Upper lobe of right lung (tissue), 1 donor: Measurements from ENCODE around the gene YBEY. TPM values are rescaled to one million over a fixed set of nuclear protein-coding genes. Genes with fewer than 3 reads are reported as not detected.
"Not testable (repeated sequence)": the region's sequence is repeated elsewhere in the genome, so short reads cannot be mapped to it uniquely, and the experiment has no call there.

Experiments
- ATAC-seq: fragments of 200-7000 bp; cut with Tn5 transposase; one replicate; pipeline ENCODE4 v1.9.1; 2020; ENCODE audit warnings: mild to moderate bottlenecking, moderate library complexity
- DNase-seq: peaks from one replicate; pipeline ENCODE4 v3.0.0-alpha.2; 2020
- H3K27ac ChIP-seq: fragments of 200-600 bp; one replicate; pipeline ENCODE4 v1.8.0; 2022
- H3K27me3 ChIP-seq: fragments of 200-600 bp; one replicate; pipeline ENCODE4 v1.8.0; 2022; ENCODE audit warnings: mild to moderate bottlenecking
- H3K36me3 ChIP-seq: fragments of 200-600 bp; one replicate; pipeline ENCODE4 v1.8.0; 2022
- H3K4me1 ChIP-seq: fragments of 200-600 bp; one replicate; pipeline ENCODE4 v1.8.0; 2022
- H3K4me3 ChIP-seq: fragments of 200-600 bp; one replicate; pipeline ENCODE4 v1.8.0; 2022; ENCODE audit warnings: mild to moderate bottlenecking
- H3K9me3 ChIP-seq: fragments of 200-600 bp; one replicate; pipeline ENCODE4 v1.8.0; 2022
- CTCF ChIP-seq: fragments of 200-600 bp; IDR thresholded peaks from one replicate; pipeline ENCODE4 v1.8.0; 2022; ENCODE audit warnings: antibody characterized with exemption
- intact Hi-C: fragments of 100-400 bp; cut with DNase I; formaldehyde crosslinking; loops from one replicate; pipeline ENCODE4 v1.11.0; 2022
- long read RNA-seq: library from polyadenylated mRNA; unstranded; transcript quantifications from one replicate; pipeline ENCODE4 v2.0.0, GENCODE V29; 2021
- total RNA-seq: library from RNA; stranded (reverse); fragmentation: NEBNext Ultra II Directional; extraction: Animal tissue kit (Norgen Biotek cat#: 25700); gene quantifications from one replicate; pipeline ENCODE4 v1.2.1, GENCODE V29; 2021
- donor health status: DM: no; HTN: yes; CAD: no; lungs with severe emphysema.

YBEY gene
- 14.0 TPM for total RNA-seq
- long read RNA-seq, partial matches to known transcripts, result 2 of 7 reads
- long read RNA-seq, other reads (novel, unspliced or antisense), result 0 of 7 reads

- peak; percentile 96 for DNase-seq
- intact Hi-C loops, result no loop called here
- H3K9me3 ChIP-seq, result no peaks in the 10 kb centered on the region
- H3K36me3 ChIP-seq, result peaks cover 31% of the 10 kb centered on the region
- peak within 1 kb of the TSS; percentile 95 for H3K27ac ChIP-seq
- H3K4me3 ChIP-seq, result peak within 1 kb of the TSS; percentile 80
- no peaks in the 10 kb centered on the region for H3K27me3 ChIP-seq
- TF ChIP-seq CTCF, result peak; percentile 23
- H3K4me1 ChIP-seq, result peaks cover 53% of the 10 kb centered on the region
- peak; percentile 98 for ATAC-seq
Measured at GRCh38 chr21:46285761-46286647, at the start of gene YBEY. TSS of gene YBEY (plus strand) at chr21:46286342. CDS start at chr21:46286914, 572 bp downstream.

- intact Hi-C loops, result no loop called here
- no peak overlapping the region for H3K27ac ChIP-seq
- H3K36me3 ChIP-seq, result peaks cover 86% of the 10 kb centered on the region
- no peaks in the 10 kb centered on the region for H3K9me3 ChIP-seq
- ATAC-seq (no peak), DNase-seq (no peak)
- TF ChIP-seq CTCF, result no peak
- no peaks in the 10 kb centered on the region for H3K4me1 ChIP-seq
- H3K4me3 ChIP-seq, result no peak overlapping the region
- H3K27me3 ChIP-seq, result no peaks in the 10 kb centered on the region
Measured at GRCh38 chr21:46237474-46237873, 48.7 kb upstream of the YBEY start.

- Histone ChIP-seq H3K27ac (no peak overlapping the region), H3K4me1 (no peaks in the 10 kb centered on the region)
- TF ChIP-seq CTCF, result no peak
Measured at GRCh38 chr21:46239817-46240325, 46.3 kb upstream of the YBEY start.

GRCh38 chr21:46241577-46241976 lies 44.6 kb upstream of the YBEY start:
- DNase-seq, H3K9me3 ChIP-seq, ATAC-seq, H3K27me3 ChIP-seq, H3K4me3 ChIP-seq, H3K27ac ChIP-seq, H3K4me1 ChIP-seq, intact Hi-C loops: not testable (repeated sequence)
- peaks cover 96% of the 10 kb centered on the region for H3K36me3 ChIP-seq

More at GRCh38 chr21:46239817-46240325, 46.3 kb upstream of the YBEY start:
- H3K27me3 ChIP-seq, result no peaks in the 10 kb centered on the region
- no peak for ATAC-seq
- H3K4me3 ChIP-seq, result no peak overlapping the region
- no peak for DNase-seq
- intact Hi-C loops, result no loop called here
- H3K9me3 ChIP-seq, result no peaks in the 10 kb centered on the region
- peaks cover 96% of the 10 kb centered on the region for H3K36me3 ChIP-seq

GRCh38 chr21:46243325-46243724 lies 42.8 kb upstream of the YBEY start:
- intact Hi-C loops, result no loop called here
- H3K27ac ChIP-seq, result no peak overlapping the region
- no peak for ATAC-seq
- DNase-seq, result no peak
- TF ChIP-seq CTCF, result no peak
- H3K4me3 ChIP-seq, result no peak overlapping the region
- no peaks in the 10 kb centered on the region for H3K4me1 ChIP-seq
- no peaks in the 10 kb centered on the region for H3K9me3 ChIP-seq
- no peaks in the 10 kb centered on the region for H3K27me3 ChIP-seq
- peaks cover 100% of the 10 kb centered on the region for H3K36me3 ChIP-seq

- Histone ChIP-seq H3K36me3 (peaks cover 100% of the 10 kb centered on the region), H3K4me3 (no peak overlapping the region), H3K4me1 (no peaks in the 10 kb centered on the region), H3K9me3 (no peaks in the 10 kb centered on the region), H3K27ac (no peak overlapping the region), H3K27me3 (no peaks in the 10 kb centered on the region)
- intact Hi-C loops, result no loop called here
- TF ChIP-seq CTCF, result no peak
- ATAC-seq (no peak), DNase-seq (no peak)
Measured at GRCh38 chr21:46243960-46244361, 42.2 kb upstream of the YBEY start.
